D721Med (cell line): ENCODE measurements around the gene TTC6.

ENCODE experiments used
- DNase-seq: peaks from one replicate; pipeline ENCODE4 v3.0.0; 2011; ENCODE audit warnings: low spot score; ENCODE audit not compliant: insufficient read length
- FAIRE-seq: peaks from 2 replicates; lab custom pipeline; 2011; peaks lifted over from hg19 to GRCh38; lab: Jason Lieb, UNC
- CTCF ChIP-seq: IDR thresholded peaks from 2 replicates; pipeline ENCODE4 v1.5.1; 2012; ENCODE audit warnings: mild to moderate bottlenecking, control low read depth; ENCODE audit not compliant: insufficient read depth; ENCODE audit errors: missing control alignments

TTC6 gene

DNA sequence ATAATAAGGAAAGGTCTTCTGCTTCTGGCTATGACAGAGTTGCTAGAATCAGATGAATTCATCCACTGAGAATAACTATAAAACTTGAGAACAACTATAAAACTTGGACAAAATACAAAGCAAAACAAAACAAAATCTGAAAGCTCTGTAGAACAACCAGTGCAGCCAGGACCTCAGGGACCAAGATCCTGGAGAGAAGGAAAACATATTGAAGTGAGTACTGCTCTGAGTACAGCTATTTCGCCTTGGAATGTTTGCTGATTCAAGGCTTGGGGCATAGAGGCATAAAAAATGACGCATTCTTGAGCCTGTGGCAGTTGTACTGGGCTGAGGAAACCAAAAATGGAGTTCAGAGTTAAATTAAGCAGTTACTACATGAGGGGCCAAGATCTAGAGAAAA lies 22.1 kb upstream of the TTC6 start:
- no peak for FAIRE-seq
- no peak for DNase-seq
- no peak for TF ChIP-seq CTCF

GRCh38 chr14:37579274-37579673 lies 16.2 kb upstream of the TTC6 start:
- FAIRE-seq (no peak), DNase-seq (no peak)
- TF ChIP-seq CTCF, result no peak

DNA sequence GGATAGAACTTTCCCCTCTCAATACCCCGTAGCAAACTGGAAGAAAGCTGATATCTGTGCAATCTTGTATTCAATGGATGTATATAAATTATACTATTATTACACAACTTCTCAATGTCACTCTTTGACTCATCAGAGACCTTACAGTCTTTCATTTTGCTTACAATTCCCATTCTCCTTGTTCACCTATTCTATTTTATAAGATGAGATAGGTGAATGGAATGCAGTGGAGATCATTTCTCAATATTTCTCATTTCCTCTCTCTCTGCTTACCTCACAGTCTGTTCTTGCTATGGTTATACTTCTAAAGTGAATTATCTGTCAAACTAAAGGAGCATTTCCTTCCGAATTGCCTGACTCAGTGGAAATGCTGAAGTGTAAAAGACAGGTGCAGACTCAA lies 15.3 kb upstream of the TTC6 start:
- DNase-seq, result no peak
- FAIRE-seq, result no peak
- no peak for TF ChIP-seq CTCF

DNA sequence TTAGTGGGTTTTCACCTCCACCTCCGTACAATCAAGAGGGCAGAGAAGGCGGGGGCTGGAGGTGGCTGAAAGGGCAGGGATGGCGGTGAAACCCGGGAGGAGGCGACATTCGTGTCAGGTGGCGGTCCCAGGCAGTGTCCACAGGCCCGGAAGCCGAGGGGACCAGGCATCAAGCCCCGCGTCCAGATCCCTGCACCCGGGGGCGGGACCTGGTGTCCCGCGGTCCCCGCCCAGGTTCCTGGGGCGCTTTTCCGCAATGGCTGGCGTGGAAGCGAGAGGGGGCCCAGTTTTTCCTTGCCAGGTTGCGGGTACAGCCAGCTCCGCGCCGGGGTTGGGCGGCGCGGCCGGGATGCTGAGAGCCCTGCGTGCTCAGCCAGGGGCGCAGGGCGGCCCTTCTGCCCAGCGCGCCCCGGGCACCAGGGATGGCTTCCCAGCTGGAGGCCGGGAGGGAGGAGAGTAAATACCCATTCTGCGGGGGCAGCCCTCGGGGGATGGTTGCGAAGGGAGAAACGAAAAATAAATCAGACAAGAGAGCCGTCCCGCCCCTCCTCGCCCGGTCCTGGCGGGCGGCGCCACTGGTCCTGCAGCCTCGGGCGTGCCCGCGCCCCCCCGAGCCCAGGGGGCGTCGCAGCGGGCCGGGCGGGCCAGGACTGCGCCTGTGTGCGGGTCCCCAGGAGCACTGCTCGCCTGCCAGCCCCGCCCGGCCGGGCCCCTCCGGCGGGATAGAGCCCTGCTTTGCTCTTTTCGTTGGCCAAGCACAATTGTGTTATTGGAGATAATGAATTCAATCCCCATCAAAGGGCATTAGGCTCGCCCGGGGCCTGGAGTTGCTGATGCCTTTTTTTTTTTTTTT lies 11.8 kb upstream of the TTC6 start:
- DNase-seq (no peak), FAIRE-seq (no peak)
- TF ChIP-seq CTCF, result no peak

GRCh38 chr14:37584211-37585100 lies 11.0 kb upstream of the TTC6 start:
- DNase-seq (no peak), FAIRE-seq (no peak)

GRCh38 chr14:37585101-37585511 lies 10.3 kb upstream of the TTC6 start:
- no peak for DNase-seq
- no peak for TF ChIP-seq CTCF
- no peak for FAIRE-seq

More at GRCh38 chr14:37584211-37585100, 11.0 kb upstream of the TTC6 start:
- no peak for TF ChIP-seq CTCF
